WI38 (cell line): ENCODE measurements around the gene PTPN4.

Experiments
- H3K4me3 ChIP-seq: 2 replicates; pipeline ENCODE4 v1.5.1; 2011; ENCODE audit warnings: low read depth, mild to moderate bottlenecking, control low read depth, low read length
- CTCF ChIP-seq: IDR thresholded peaks from 2 replicates; pipeline ENCODE4 v1.5.1; 2012; ENCODE audit warnings: low read depth, mild to moderate bottlenecking, control low read depth, low read length

The PTPN4 gene

GRCh38 chr2:120032297-120032696 lies 272.6 kb downstream of the PTPN4 start:
- no peak overlapping the region for H3K4me3 ChIP-seq
- TF ChIP-seq CTCF, result no peak
